ENCODE data around the gene PPP2R2B.
"Not testable (repeated sequence)": the region's sequence is repeated elsewhere in the genome, so short reads cannot be mapped to it uniquely, and the experiment has no call there.

The PPP2R2B gene

GRCh38 chr5:146607659-146608332 is 270.8 kb downstream of the PPP2R2B start:
- no peak for DNase-seq (ENCODE audit: low spot score)

GRCh38 chr5:146606893-146607292 is 271.7 kb downstream of the PPP2R2B start:
- DNase-seq (ENCODE audit: low spot score): no peak

GRCh38 chr5:146600376-146600775 is 278.2 kb downstream of the PPP2R2B start:
- no peak for DNase-seq (ENCODE audit: low spot score)

GRCh38 chr5:146599261-146599660 is 279.3 kb downstream of the PPP2R2B start:
- no peak for DNase-seq (ENCODE audit: low spot score)

GRCh38 chr5:146595088-146595487 is 283.5 kb downstream of the PPP2R2B start:
- DNase-seq (ENCODE audit: low spot score): no peak

- no peak for DNase-seq (ENCODE audit: low spot score)
Measured at GRCh38 chr5:146592352-146592751, 286.2 kb downstream of the PPP2R2B start.

- peak; percentile 57 for DNase-seq (ENCODE audit: low spot score)
Measured at GRCh38 chr5:146589028-146589345, 289.6 kb downstream of the PPP2R2B start.

GRCh38 chr5:146588331-146589027 is 290.1 kb downstream of the PPP2R2B start:
- no peak for DNase-seq (ENCODE audit: low spot score)

GRCh38 chr5:146586752-146587151 is 291.8 kb downstream of the PPP2R2B start:
- DNase-seq (ENCODE audit: low spot score): no peak

- no peak for DNase-seq (ENCODE audit: low spot score)
Measured at GRCh38 chr5:146584750-146585149, 293.8 kb downstream of the PPP2R2B start.

GRCh38 chr5:146582051-146582596 is 296.4 kb downstream of the PPP2R2B start:
- no peak for DNase-seq (ENCODE audit: low spot score)

GRCh38 chr5:146580237-146580636 is 298.3 kb downstream of the PPP2R2B start:
- DNase-seq (ENCODE audit: low spot score): no peak

- no peak for DNase-seq (ENCODE audit: low spot score)
Measured at GRCh38 chr5:146574713-146575112, 303.8 kb downstream of the PPP2R2B start.

GRCh38 chr5:146568161-146568560 is 310.4 kb downstream of the PPP2R2B start:
- DNase-seq (ENCODE audit: low spot score): no peak

GRCh38 chr5:146565764-146566367 is 312.7 kb downstream of the PPP2R2B start:
- peak; percentile 62 for DNase-seq (ENCODE audit: low spot score)

GRCh38 chr5:146564007-146564762 is 314.4 kb downstream of the PPP2R2B start:
- no peak for DNase-seq (ENCODE audit: low spot score)

- no peak for DNase-seq (ENCODE audit: low spot score)
Measured at GRCh38 chr5:146562461-146562860, 316.1 kb downstream of the PPP2R2B start.

- DNase-seq (ENCODE audit: low spot score): no peak
Measured at GRCh38 chr5:146561711-146562110, 316.8 kb downstream of the PPP2R2B start.

GRCh38 chr5:146560205-146560812 is 318.2 kb downstream of the PPP2R2B start:
- DNase-seq (ENCODE audit: low spot score): no peak

GRCh38 chr5:146556884-146557283 is 321.7 kb downstream of the PPP2R2B start:
- DNase-seq (ENCODE audit: low spot score): not testable (repeated sequence)

- no peak for DNase-seq (ENCODE audit: low spot score)
Measured at GRCh38 chr5:146553446-146553845, 325.1 kb downstream of the PPP2R2B start.

GRCh38 chr5:146549615-146550014 is 328.9 kb downstream of the PPP2R2B start:
- DNase-seq (ENCODE audit: low spot score): no peak

Data from putamen (tissue), 1 donor.